Measurements from ENCODE around the gene MMP10.

The MMP10 gene

GRCh38 chr11:102780491-102780918 lies at the start of gene MMP10:
Gene MMP10, minus strand, starts transcription at chr11:102780628. Its CDS starts 37 bp downstream, at chr11:102780591.
- DNase-seq: no peak

GRCh38 chr11:102829316-102830000 lies 49.0 kb upstream of the MMP10 start:
- DNase-seq: no peak

- no peak for DNase-seq
Measured at GRCh38 chr11:102824556-102824955, 44.1 kb upstream of the MMP10 start.

GRCh38 chr11:102819491-102819890 lies 39.1 kb upstream of the MMP10 start:
- no peak for DNase-seq

- no peak for DNase-seq
Measured at GRCh38 chr11:102813484-102813883, 33.1 kb upstream of the MMP10 start.

GRCh38 chr11:102812188-102812587 lies 31.8 kb upstream of the MMP10 start:
- DNase-seq: no peak

- no peak for DNase-seq
Measured at GRCh38 chr11:102810950-102811660, 30.7 kb upstream of the MMP10 start.

GRCh38 chr11:102809971-102810370 lies 29.5 kb upstream of the MMP10 start:
- DNase-seq: no peak

GRCh38 chr11:102807921-102808320 lies 27.5 kb upstream of the MMP10 start:
- no peak for DNase-seq

- no peak for DNase-seq
Measured at GRCh38 chr11:102806296-102806695, 25.9 kb upstream of the MMP10 start.

GRCh38 chr11:102802341-102802740 lies 21.9 kb upstream of the MMP10 start:
- DNase-seq: no peak

- no peak for DNase-seq
Measured at GRCh38 chr11:102800767-102801166, 20.3 kb upstream of the MMP10 start.

GRCh38 chr11:102799681-102800340 lies 19.4 kb upstream of the MMP10 start:
- DNase-seq: no peak

GRCh38 chr11:102798012-102798746 lies 17.8 kb upstream of the MMP10 start, which contains the start of gene MMP1:
Gene MMP1, minus strand, starts transcription at chr11:102798160. Its CDS starts 68 bp downstream, at chr11:102798092.
- DNase-seq: no peak

- DNase-seq: no peak
Measured at GRCh38 chr11:102794382-102794781, 14.0 kb upstream of the MMP10 start.

- no peak for DNase-seq
Measured at GRCh38 chr11:102793677-102794290, 13.4 kb upstream of the MMP10 start.

GRCh38 chr11:102792604-102793003 lies 12.2 kb upstream of the MMP10 start:
- DNase-seq: no peak

GRCh38 chr11:102791271-102792036 lies 11.0 kb upstream of the MMP10 start:
- no peak for DNase-seq

GRCh38 chr11:102788334-102788995 lies 8.0 kb upstream of the MMP10 start:
- no peak for DNase-seq

GRCh38 chr11:102784380-102784779 lies 4.0 kb upstream of the MMP10 start:
- DNase-seq: no peak

- DNase-seq: no peak
Measured at GRCh38 chr11:102783720-102784119, 3.3 kb upstream of the MMP10 start.

All from retina (tissue), 1 donor.